Hematopoietic multipotent progenitor cell treated with erythropoietin and hydrocortisone succinate and interleukin-3 and kit ligand, for 15 days (in vitro differentiated cells): ENCODE measurements around the gene GRPEL2.

ENCODE experiments used
- DNase-seq: peaks from one replicate; pipeline ENCODE4 v3.0.0-alpha.2; 2015; ENCODE audit warnings: low spot score

GRPEL2 gene

DNA sequence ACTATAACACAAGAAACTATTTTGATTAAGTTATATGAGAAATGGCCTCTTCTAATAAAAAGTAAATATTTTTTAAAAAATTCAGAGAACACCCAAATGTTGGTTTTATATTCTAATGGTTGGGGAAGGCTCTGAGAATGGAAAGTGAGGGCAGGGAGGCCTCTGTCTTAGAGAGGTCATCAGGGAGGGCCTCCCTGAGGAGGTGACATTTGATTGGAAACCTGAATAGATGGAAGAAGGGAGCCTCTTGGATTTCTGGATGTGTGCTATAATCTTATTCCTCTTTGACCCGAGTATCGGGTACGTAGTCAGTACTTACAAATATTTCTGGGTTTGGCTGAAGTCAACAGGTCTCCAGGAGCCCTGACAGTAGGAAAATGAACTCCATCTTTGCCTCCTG, 26.1 kb upstream of the GRPEL2 start:
- DNase-seq: no peak

DNA sequence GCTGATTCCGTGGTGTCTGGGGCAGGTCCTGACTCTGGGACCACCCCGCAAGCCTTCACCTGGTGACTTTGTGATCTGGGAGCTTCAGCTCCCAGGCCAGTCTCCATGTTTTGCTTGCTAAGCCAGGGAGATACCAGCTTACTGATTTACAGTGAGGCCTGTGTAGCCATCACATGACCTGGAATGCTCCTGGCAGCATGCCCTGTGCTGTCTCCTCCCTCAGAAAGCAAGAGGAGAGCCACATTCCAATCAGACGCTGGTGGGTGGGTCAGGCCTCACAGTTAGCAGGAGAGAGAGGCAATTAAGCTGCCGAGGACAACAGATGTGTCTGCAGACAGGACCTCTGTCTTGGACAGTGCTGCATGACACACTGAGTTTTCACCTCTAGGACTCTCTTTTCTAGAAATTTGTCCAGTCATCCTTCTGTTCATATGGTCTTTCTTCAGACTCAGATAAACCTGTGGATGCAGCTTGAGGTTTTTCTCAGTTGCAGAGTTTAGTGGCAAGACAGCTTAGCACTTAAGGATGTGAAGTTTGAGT, 24.4 kb upstream of the GRPEL2 start:
- DNase-seq: peak; percentile 41

DNA sequence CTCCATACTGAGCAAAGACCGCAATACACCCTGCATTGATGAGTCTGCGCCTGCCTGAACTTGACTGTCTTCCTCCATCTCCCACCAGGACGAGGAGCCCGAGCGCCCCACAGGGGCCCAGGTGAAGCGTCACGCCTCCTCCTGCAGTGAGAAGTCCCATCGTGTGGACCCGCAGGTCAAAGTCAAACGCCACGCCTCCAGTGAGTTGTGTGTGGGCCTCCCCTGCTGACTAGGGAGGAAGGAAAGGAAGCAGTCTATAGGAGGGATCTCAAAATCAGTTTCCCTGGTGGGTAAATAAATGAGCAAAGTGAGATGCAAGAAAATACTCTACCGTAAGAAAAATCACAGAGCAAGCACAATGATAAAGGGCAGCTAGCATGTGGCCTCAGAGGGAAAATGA, 22.8 kb upstream of the GRPEL2 start:
- DNase-seq: no peak

DNA sequence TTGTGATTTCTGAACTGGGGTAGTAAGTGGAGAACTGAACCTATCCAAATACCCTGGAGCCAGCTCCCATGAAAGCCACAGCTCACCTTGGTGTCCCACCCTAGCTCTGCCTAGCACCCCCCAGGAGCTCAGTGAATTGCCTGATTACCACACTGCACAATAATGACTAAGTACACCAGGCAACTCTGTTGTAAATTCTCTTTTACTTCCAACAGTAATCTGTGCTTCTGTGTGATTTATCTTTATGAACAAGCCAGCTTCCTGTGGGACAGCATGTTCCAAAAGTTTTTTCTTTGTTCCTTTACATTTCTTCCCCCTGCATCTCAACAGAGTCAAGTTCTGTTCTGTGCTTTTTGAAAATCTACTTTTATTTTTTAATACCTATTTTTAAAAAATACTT, 22.1 kb upstream of the GRPEL2 start:
- no peak for DNase-seq

DNA sequence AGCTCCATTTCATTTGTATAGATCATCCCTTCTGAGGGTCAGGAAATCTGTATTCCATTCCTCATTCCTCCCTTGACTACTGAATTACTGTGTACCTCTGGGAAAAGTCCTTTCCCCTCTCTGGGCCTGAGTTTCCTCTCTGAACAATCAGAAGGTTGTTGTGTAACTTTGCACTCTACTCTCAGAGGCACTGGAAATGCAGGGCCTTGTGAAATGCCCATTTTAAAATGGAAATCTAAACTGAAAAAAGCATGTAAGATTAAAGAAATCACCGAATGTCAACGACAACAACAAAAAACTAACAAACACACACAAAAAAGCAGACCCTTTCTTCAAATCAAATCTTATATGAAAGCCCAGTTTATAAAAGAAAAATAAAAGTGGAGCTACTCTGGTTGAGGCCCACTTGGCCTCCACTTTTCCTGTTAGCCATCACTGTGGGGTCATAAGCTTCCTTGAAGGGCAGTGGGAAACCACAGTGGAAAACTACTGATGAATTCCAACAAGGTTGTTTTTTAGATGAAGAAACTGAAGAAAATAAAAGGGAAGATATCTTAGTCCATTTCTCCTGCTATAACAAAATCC, 21.6 kb upstream of the GRPEL2 start:
- no peak for DNase-seq

DNA sequence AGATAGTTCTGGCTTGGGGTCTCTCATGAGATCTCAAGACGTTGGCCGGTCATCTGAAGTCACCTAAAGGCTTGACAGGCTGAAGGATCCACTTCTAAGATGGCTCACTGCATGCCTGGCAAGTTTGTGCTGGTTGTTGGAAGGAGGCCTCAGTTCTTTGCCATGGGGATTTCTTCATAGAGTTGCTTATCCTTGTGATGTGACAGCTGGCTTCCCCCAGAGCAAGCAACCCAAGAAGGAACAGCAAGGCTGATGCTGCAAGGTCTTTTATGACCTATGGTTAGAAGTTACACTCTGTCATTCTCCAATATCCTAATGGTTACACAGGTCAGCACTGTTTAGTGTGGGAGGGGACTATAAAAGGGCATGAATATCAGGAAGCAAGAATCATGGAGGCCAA, 20.7 kb upstream of the GRPEL2 start:
- DNase-seq: no peak

DNA sequence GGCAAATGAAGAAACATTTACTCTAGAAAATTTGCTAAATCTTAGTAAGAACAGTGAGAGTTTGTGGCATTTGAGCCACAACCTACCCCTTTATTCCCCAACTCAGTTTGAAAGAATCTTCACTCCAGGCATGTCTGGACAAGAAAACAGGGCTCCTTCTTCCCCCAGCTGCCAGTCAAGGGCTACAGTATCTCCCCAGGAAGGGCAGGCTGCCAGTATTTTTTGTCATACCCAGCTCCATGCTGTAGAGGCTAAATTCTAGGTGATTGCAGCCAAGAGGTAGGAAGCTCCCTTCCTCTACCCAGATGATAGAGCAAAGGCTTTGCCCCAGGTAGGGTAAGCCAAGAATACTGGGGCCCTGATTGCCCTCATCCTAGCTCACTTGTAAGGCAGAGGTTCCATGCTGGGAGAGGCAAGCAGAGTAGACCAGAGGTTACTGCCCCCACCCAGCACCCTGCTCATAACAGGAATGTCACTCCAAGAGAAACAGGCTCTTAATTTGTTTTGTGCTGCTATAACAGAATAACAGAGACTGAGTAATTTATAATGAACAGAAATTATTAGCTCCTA, 20.0 kb upstream of the GRPEL2 start:
- no peak for DNase-seq

DNA sequence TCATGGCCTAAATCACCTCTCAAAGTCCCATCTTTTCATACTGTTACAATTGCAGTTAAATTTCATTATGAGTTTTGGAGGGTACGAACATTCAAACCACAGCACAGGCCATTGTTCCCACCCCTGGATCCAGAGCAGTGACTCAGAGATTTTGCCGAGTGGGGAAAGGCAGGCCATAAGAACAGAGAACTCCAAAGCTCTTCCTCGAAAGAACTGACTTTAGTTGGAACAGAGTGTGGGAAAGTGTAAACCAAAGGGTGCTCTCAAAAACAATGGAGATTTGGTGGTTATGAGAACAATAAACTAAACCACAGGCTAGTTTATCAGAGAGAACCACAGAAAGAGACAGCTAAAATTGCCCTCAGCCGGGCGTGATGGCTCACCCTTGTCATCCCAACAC, 19.4 kb upstream of the GRPEL2 start:
- DNase-seq: no peak

DNA sequence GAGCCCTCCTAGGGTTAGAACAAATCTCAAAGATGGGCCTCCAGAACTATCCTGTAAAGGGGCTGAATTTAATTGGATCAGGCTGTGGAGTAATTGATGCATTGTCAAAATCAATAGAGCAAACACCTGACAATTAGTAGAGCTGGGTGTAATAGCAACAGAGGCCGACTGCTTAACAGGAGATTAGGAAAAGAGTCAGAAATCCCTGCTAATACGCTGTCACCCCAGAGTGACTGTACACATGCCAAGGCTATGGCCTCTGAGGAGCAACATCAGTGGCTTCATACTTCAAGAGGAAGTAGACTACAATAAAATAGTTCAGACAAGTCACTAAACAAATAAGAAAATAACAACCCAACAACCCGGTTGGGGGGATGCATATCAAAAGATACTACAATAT, 18.7 kb upstream of the GRPEL2 start:
- DNase-seq: no peak

DNA sequence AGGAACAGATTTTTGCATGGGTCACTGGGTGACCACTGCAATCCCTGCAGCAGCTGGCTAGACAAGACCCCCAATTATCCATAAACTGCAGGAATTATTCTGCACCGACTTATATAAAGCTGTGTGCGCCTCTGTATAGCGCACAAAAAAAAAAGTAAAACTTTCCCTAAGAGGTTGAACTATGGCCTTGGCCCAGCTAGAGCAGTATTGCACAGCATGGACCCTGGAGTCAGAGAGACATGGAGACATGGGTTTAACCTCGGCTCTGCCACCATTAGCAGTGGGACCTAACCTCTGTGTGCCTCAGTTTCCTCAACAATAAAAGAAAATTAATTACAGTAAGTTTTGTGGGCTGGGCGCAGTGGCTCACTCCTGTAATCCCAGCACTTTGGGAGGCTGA, 17.1 kb upstream of the GRPEL2 start:
- DNase-seq: no peak

DNA sequence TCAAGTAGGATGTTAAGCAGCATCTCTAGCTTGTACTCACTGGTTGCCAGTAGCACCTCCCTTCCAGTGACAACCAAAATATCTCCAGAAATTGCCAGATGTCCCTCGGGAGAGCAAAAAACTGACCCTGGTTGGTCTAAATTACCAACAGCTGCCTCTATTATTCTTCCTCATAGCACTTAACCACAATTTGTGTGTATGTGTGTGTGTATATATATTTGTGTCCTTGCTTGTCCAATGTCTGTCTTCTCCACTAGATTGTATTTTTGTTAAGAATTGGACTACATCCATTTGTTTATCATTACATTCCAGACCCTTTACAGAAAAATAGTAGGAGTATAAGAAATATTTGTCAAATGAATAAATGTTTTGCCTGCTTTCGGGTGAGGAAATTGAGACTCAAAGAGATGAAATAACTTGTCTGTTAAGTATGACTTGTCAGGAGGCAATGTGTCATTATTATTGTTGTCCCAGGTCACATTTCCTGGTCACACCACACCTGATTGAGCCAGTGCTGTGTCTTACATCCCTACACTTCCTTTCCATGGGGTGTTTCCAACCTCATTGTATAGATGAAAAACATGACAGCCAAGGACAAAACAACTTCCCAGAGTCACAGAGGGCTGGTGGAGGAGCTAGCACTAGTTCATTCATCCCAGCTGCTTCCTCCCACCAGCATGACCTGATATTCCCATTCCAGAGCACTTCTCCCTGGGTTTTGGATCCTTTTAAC, 11.4 kb upstream of the GRPEL2 start:
- DNase-seq: no peak

DNA sequence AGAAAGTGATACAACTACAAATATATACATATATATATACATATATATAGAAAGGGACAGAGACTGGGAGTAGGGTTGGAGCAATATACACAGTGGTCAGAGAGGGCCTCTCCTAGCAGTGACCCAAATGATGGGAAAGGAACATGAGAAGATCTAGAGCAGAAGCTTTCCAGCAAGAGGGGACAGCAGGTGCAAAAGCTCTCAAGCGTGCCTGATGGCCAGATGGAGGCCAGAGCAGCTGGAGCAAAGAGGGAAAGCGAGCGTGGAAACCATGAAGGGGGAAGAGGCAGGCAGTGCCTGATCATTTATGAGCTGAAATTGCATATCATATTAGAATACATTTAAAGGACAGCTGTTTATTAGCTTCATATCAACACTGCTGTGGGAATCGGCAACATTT, 7.6 kb upstream of the GRPEL2 start:
- DNase-seq: no peak

DNA sequence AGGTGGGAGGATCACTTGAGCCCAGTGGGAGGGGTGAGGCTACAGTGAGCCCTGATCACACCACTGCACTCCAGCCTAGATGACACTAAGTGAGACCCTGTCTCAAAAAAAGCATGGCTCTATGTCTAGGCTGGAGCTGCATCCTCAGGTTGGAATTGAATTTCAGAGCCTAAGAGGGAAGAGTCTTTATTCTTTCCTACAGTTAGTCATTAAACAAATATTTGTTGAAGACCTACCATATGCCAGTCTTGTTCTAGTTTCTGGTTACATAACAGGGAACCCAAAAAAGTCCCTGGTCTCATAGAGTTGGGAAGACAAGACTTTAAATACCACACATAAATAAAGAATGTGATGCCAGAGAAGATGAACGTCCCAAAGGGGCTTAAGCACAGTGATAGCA, 6.9 kb upstream of the GRPEL2 start:
- DNase-seq: no peak

DNA sequence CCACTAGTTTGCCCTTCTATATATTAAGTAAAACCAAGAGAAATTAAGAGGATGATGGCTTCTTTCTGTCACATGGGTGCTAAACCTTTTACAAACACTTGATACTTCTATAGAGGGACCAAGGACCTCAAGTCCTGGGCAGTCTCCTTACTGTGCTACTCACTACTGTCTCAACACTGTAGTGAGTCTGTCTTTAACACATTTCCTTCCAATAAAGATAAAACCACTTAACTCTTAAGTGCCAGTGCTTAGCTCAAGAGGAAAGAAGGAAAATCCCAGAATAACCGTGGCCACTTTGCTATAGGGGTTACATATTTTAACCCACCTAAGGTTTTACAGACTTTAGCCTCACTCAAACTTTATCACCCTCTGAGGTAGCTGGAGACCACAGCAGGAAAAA, 4.4 kb upstream of the GRPEL2 start:
- no peak for DNase-seq

DNA sequence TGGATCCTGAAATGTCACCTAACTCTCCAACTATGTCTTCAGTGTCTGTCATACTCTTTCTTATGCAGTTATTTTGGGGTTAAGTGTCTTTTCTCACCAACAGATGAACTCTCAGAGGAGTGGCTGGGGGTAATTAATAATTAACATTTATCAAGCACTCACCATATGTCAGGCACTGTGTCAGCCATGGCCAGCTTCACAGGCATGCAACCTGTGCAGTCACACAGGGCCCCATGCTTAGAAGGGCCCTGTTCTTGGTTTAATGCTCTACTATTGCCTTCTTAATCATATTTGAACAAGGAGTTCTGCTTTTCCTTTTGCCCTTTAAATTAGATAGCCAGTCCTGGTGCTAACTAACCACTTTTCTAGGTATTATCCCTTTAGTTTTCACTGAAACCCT, 3.4 kb upstream of the GRPEL2 start:
- DNase-seq: no peak

DNA sequence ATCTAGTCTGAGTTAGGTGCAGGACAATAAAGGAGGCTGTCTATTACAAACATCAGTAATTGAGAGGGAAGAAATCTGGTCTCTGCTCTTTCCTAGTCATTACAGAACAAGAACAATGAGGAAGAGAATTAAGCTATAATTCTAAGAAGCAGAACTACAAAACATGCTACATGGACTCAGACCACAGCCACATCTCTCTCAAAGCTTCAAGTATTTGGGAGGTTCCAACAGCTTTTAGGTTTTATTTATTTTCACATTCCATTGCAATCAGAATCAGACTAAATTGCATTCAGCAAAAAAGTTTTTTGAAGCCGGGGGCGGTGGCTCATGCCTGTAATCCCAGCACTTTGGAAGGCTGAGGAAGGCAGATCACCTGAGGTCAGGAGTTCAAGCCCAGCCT, 1.1 kb upstream of the GRPEL2 start:
- no peak for DNase-seq

DNA sequence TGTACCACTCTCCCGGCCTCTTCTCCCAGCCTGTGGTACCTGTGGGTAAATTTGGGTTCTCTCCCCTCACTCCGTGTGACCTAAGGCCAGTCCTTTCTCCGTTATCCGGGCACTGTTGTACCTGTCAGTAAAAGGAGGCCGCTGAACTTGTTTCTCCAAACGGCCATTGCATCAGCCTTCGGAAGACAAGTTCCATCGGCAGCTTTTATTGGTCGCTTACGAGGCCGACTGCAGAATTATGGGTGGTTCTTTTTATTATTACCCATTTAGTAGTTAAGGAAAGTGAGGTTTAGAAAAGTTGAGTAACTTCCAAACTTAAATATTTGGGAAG, 558 bp downstream of the GRPEL2 start:
- DNase-seq: peak; percentile 30

DNA sequence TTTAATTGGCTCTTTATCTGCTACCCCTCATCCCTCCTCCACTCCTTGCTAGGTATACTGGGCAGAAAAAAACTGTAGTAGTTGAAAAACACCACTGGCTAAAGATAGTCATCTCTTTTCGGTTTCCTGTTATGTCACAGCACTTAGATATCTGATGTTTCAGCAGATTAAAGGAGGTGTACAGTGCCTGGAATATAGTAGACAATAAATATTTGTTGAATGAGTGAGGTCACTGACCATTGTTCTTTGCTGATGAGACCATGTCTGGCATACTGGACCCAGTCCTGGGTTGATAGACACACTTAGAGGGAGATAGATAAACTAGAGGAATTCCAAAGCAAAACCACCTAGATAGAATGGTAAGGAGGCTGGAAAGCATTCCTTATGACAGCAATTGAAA, 3.2 kb downstream of the GRPEL2 start:
- DNase-seq: no peak

DNA sequence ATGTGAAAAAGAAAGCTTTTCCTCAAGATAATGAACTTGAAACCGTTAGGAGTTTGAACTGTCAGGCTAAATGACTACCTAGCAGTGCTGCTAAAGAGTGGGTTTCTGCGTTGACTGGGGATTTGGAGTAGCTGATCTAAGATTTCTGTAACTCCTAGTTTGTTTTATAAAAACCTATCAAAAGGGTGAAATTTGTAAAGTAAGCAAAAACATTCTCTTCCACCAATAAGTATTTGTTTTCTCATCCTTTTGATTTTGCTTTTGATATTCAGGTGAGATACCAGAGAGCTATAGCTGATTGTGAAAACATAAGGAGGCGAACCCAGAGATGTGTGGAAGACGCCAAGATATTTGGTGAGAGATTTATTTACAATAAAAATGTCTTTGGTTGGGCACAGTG, 4.1 kb downstream of the GRPEL2 start:
- DNase-seq: no peak

DNA sequence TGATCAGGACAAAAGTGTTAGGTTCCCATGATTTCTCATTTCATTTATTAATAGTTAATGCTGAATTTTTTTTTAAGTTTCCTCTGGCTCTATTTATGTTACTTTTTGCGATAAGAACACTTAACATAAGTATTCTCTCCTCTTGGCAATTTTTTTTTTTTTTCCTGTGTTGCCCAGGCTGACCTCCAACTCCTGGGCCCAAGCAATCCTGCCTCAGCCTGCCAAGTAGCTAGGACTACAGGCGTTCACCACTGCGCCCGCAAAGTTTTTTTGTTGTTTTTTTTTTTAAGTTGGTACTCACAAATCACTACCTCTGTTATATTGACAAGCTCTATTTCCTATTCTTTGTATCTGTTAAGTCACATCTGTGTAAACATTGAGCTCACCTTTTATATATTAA, 6.9 kb downstream of the GRPEL2 start:
- DNase-seq: no peak

DNA sequence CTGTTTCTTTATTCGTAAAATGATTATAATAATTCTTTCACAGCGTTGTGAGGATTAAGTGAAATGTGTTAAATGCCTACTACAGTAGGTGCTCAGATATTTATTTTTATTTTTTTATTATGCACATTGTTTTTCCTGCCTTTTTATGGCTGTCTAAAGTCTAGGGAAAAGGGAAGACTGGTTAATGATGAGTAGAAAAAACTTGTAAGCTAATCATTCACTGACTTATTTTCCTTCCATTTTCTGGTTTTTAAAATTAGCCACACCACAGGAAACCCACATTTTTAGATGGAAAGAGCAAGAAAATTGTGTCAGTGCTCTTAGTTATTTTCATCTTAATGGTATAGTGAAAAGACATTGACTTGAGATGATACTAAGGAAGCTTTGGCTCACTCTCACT, 8.6 kb downstream of the GRPEL2 start:
- no peak for DNase-seq

DNA sequence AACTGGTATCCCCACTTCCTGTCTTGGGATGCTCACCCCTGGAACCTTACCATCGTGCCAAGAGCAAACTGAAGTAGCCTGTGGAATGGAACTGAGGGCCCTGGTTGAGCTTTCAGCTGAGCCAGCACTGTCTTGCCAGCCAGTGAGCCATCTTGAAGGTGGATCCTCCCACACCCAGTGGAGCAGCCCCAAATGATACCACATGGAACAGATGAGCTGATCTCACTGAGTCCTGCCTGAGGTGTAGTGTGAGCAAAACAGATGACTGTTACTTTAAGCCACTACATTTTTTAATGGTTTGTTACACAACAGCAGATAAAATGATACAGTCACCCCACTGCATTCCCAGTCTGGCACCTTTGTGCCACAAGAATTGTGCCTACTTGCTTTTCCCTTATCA, 10.4 kb downstream of the GRPEL2 start:
- no peak for DNase-seq

DNA sequence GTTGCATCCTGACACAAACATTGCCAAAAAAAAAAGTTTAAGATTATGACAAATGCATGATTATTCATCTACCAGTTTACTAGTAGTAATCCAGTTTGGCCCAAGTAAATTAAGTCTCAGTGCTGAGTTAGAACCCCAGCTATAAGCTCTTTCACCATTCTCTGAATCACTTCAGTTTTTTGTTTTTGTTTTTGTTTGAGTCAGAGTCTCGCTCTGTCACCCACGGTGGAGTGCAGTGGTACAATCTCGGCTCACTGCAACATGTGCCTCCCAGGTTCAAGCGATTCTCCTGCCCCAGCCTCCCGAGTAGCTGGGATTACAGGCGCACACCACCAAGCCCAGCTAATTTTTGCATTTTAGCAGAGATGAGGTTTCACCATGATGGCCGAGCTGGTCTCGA, 11.1 kb downstream of the GRPEL2 start:
- no peak for DNase-seq
